SK-N-SH (cell line): ENCODE results near the gene RAF1. TPM values are rescaled to one million over a fixed set of nuclear protein-coding genes. Genes with fewer than 3 reads are reported as not detected.

Experiments used
- CTCF ChIA-PET: fragments of 300-600, 350-600 bp; formaldehyde crosslinking; extraction: SDS; loops from one replicate; lab custom pipeline; 2021; lab: Yijun Ruan, JAX
- POLR2A ChIA-PET: fragments of 350-600 bp; sonication (Branson Sonifier 250); formaldehyde crosslinking; extraction: SDS; loops from one replicate; lab custom pipeline; 2020; ENCODE audit warnings: antibody characterized with exemption, inconsistent platforms; lab: Yijun Ruan, JAX
- DNase-seq: peaks from one replicate; pipeline ENCODE4 v3.0.0; 2012
- H2AFZ ChIP-seq: fragments of 200-600 bp; sonication (generic); 2 replicates; pipeline ENCODE4 v1.8.1; 2016; ENCODE audit warnings: antibody characterized with exemption, mild to moderate bottlenecking, low read depth
- H3F3A ChIP-seq: fragments of 200-600 bp; sonication (generic); replicated peaks from 2 replicates; pipeline ENCODE3; 2016; ENCODE audit warnings: antibody characterized with exemption, mild to moderate bottlenecking; ENCODE audit not compliant: insufficient read depth
- H3K27ac ChIP-seq, 2 experiments: fragments of 200-500 bp in 1 of 2; fragments of 200-600 bp in 1 of 2; sonication (Bioruptor generic) in 1 of 2; sonication (generic), shearing (Covaris generic) in 1 of 2; 2 replicates each; pipeline versions ENCODE4 v1.5.1 to v1.6.1; 2014 to 2016; ENCODE audit warnings: low read depth in 2 of 2, inconsistent platforms in 1 of 2, low read length in 1 of 2, mild to moderate bottlenecking in 1 of 2, mixed read lengths in 1 of 2
- H3K27me3 ChIP-seq: fragments of 200-600 bp; sonication (generic), shearing (Covaris generic); 2 replicates; pipeline ENCODE4 v1.6.1; 2016; ENCODE audit warnings: mixed run types; ENCODE audit not compliant: insufficient read depth
- H3K36me3 ChIP-seq, 2 experiments: fragments of 200-500 bp in 1 of 2; fragments of 200-600 bp in 1 of 2; sonication (Bioruptor generic) in 1 of 2; sonication (generic) in 1 of 2; replicated peaks in 1 of 2; 2 replicates each; pipeline versions ENCODE3 to v1.5.1; 2014 to 2016; ENCODE audit warnings: low read length in 1 of 2, mild to moderate bottlenecking in 1 of 2; ENCODE audit not compliant: insufficient read depth in 2 of 2, control insufficient read depth in 1 of 2
- H3K4me1 ChIP-seq, 2 experiments: fragments of 200-500 bp in 1 of 2; fragments of 200-600 bp in 1 of 2; sonication (Bioruptor generic) in 1 of 2; sonication (generic), shearing (Covaris generic) in 1 of 2; 2 replicates each; pipeline versions ENCODE4 v1.5.1 to v1.6.1; 2014 to 2016; ENCODE audit warnings: low read depth in 1 of 2, low read length in 1 of 2, mixed run types in 1 of 2; ENCODE audit not compliant: insufficient read depth in 2 of 2, control insufficient read depth in 1 of 2
- H3K4me2 ChIP-seq: fragments of 200-600 bp; sonication (generic), shearing (Covaris generic); 2 replicates; pipeline ENCODE4 v1.6.1; 2017; ENCODE audit warnings: mixed run types
- H3K4me3 ChIP-seq, 2 experiments: fragments of 200-500 bp in 1 of 2; fragments of 200-600 bp in 1 of 2; sonication (Bioruptor generic) in 1 of 2; sonication (generic), shearing (Covaris generic) in 1 of 2; 2 replicates each; pipeline versions ENCODE4 v1.5.1 to v1.8.1; 2014 to 2016; ENCODE audit warnings: low read depth in 2 of 2, inconsistent platforms in 1 of 2, low read length in 1 of 2, mild to moderate bottlenecking in 1 of 2, mixed read lengths in 1 of 2, moderate library complexity in 1 of 2
- H3K79me2 ChIP-seq: fragments of 200-600 bp; sonication (generic); 2 replicates; pipeline ENCODE4 v1.8.1; 2017; ENCODE audit warnings: mild to moderate bottlenecking; ENCODE audit not compliant: insufficient read depth
- H3K9ac ChIP-seq: fragments of 200-600 bp; sonication (generic); 2 replicates; pipeline ENCODE4 v1.6.1; 2017; ENCODE audit warnings: mixed run types
- H3K9me2 ChIP-seq: fragments of 200-600 bp; sonication (generic); 2 replicates; pipeline ENCODE4 v1.6.1; 2017; ENCODE audit warnings: mixed run types
- H3K9me3 ChIP-seq: fragments of 200-600 bp; sonication (generic); 2 replicates; pipeline ENCODE4 v1.6.1; 2017; ENCODE audit warnings: mixed run types, mild to moderate bottlenecking, moderate library complexity
- H4K20me1 ChIP-seq: fragments of 200-600 bp; sonication (generic); 2 replicates; pipeline ENCODE4 v1.6.1; 2017; ENCODE audit warnings: mild to moderate bottlenecking, mixed run types; ENCODE audit not compliant: insufficient read depth
- CHD2 ChIP-seq: fragments of 150-350 bp; IDR thresholded peaks from 2 replicates; pipeline ENCODE4 v1.6.1; 2018; ENCODE audit warnings: low read length; ENCODE audit not compliant: partially characterized antibody
- CTCF ChIP-seq: fragments of 200-600 bp; sonication (generic); IDR thresholded peaks from 2 replicates; pipeline ENCODE4 v1.6.1; 2017; ENCODE audit warnings: antibody characterized with exemption, mild to moderate bottlenecking, moderate library complexity
- EP300 ChIP-seq, 2 experiments: IDR thresholded peaks; 2 replicates each; pipeline versions ENCODE4 v1.4.0 to v1.6.1; 2012; ENCODE audit warnings: borderline replicate concordance in 1 of 2, low read depth in 1 of 2, low read length in 1 of 2
- FOSL2 ChIP-seq: IDR thresholded peaks from 2 replicates; pipeline ENCODE4 v1.4.0; 2012; ENCODE audit warnings: low read depth, mild to moderate bottlenecking, moderate library complexity, borderline replicate concordance
- FOXJ3 ChIP-seq: sonication (generic); formaldehyde crosslinking; IDR thresholded peaks from 2 replicates; pipeline ENCODE4 v1.5.1; 2020; ENCODE audit warnings: mild to moderate bottlenecking, missing genetic modification reagents
- FOXM1 ChIP-seq: IDR thresholded peaks from 2 replicates; pipeline ENCODE4 v1.4.0; 2012; ENCODE audit warnings: low read depth, mild to moderate bottlenecking
- GABPA ChIP-seq: IDR thresholded peaks from 2 replicates; pipeline ENCODE4 v1.4.0; 2012; ENCODE audit warnings: low read depth, mild to moderate bottlenecking
- GATA2 ChIP-seq: sonication (generic); formaldehyde crosslinking; IDR thresholded peaks from 2 replicates; pipeline ENCODE4 v1.5.0; 2020; ENCODE audit warnings: mild to moderate bottlenecking, missing genetic modification reagents
- JUND ChIP-seq: IDR thresholded peaks from 2 replicates; pipeline ENCODE4 v1.4.0; 2012
- NRF1 ChIP-seq: IDR thresholded peaks from 2 replicates; pipeline ENCODE4 v1.6.1; 2012; ENCODE audit warnings: low read depth, mild to moderate bottlenecking, low read length
- POLR2AphosphoS5 ChIP-seq: IDR thresholded peaks from 2 replicates; pipeline ENCODE4 v1.6.1; 2012; ENCODE audit warnings: low read depth, low read length
- RAD21 ChIP-seq: IDR thresholded peaks from 2 replicates; pipeline ENCODE4 v1.6.1; 2012; ENCODE audit warnings: mild to moderate bottlenecking, low read length
- RXRA ChIP-seq: IDR thresholded peaks from 2 replicates; pipeline ENCODE4 v1.4.0; 2012; ENCODE audit warnings: low read depth, mild to moderate bottlenecking, borderline replicate concordance
- TCF12 ChIP-seq: IDR thresholded peaks from 2 replicates; pipeline ENCODE4 v1.4.0; 2012
- TEAD4 ChIP-seq: IDR thresholded peaks from 2 replicates; pipeline ENCODE4 v1.4.0; 2012; ENCODE audit warnings: mild to moderate bottlenecking, borderline replicate concordance; ENCODE audit not compliant: insufficient read depth
- WGBS: methylation state at CpG from one replicate; pipeline ENCODE4 v1.1.6; 2017; ENCODE audit warnings: low lambda C conversion rate; 5-methylcytosine and 5-hydroxymethylcytosine counted together
- polyA plus RNA-seq, 3 experiments: library from polyadenylated mRNA; depleted of rRNA; stranded (reverse); fragments of >200 nt; gene quantifications; 2 replicates each; pipeline ENCODE4 v1.2.3, GENCODE V29; 2012
- TF ChIP-seq, protein P1 (sequence below): IDR thresholded peaks from 2 replicates; pipeline ENCODE4 v1.4.0; 2012; ENCODE audit warnings: low read depth, borderline replicate concordance
- TF ChIP-seq, protein P2 (sequence below): IDR thresholded peaks from 2 replicates; pipeline ENCODE4 v1.6.1; 2012; ENCODE audit warnings: mild to moderate bottlenecking, low read depth, low read length, moderate library complexity
- TF ChIP-seq, protein P3 (sequence below): IDR thresholded peaks from 2 replicates; pipeline ENCODE4; 2012

The RAF1 gene
- polyA plus RNA-seq, 1 of the 3 experiments (the other 2 are of a cell fraction) = 58.7 TPM

DNA sequence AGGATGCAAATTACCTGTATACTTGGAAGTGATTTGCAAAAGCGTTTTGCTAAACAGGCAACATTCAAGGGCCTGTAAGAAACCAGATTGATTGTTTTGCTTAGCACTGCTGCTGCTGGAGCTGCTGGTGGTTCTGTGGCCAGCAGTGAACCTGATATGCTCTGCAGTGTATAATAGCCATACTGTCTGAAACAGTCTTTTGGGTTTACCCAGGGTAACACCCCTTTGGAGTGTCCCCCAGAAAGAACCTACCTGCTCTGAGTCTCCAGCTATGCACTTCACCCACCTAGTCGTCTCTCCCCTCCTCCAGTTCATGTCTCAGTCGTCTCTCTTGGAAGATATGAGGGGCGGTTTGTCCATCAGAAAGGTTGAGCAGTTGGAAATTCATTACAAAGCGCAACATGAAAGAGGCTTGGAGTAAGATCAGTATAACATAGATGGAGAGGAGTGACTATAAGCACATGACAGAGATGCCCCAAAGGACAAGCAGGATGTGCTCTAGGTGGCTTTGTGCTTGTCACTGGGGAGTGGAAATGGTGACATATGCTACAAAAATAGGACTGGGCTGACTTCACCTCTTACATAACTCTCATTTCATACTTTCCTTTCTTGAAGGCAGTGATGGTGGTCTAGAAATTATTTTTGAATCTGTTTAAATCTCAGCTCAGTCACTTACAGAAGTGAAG is 103.3 kb downstream of the RAF1 start:
- CTCF ChIA-PET = interaction anchor here (1.4 kb wide), 1 partner anchor 426 kb away, joined by 4 read pairs; no protein-coding TSS in a partner anchor

GRCh38 chr3:12559520-12559919 is 104.4 kb downstream of the RAF1 start:
- CTCF ChIA-PET = interaction anchor here (1.3 to 1.4 kb wide), 2 partner anchors 18 to 424 kb away, joined by 3 to 4 read pairs; no protein-coding TSS in a partner anchor
- POLR2A ChIA-PET = no interaction called here
- H3K27ac ChIP-seq = no peak overlapping the region
- DNase-seq = no peak
- no peaks in the 10 kb centered on the region for H3K9me3 ChIP-seq
- H3K79me2 ChIP-seq = peaks cover 75% of the 10 kb centered on the region
- no peak overlapping the region for H3K4me3 ChIP-seq
- H3F3A ChIP-seq = no peaks in the 10 kb centered on the region
- 0 out of 2 replicates have a peak overlapping the region, but pooled peaks have one; percentile 74 for H3K4me2 ChIP-seq
- TF ChIP-seq EP300 (IDR thresholded peaks at IDR 0.05; ENCODE audit: borderline replicate concordance in 1 of 2, low read depth in 1 of 2, low read length in 1 of 2) = no peak
- TF ChIP-seq FOSL2 = no peak
- no peak for TF ChIP-seq JUND
- TF ChIP-seq, protein P1, sequence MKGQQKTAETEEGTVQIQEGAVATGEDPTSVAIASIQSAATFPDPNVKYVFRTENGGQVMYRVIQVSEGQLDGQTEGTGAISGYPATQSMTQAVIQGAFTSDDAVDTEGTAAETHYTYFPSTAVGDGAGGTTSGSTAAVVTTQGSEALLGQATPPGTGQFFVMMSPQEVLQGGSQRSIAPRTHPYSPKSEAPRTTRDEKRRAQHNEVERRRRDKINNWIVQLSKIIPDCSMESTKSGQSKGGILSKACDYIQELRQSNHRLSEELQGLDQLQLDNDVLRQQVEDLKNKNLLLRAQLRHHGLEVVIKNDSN = no peak
- no peak for TF ChIP-seq TCF12
- no peak for TF ChIP-seq GABPA
- TF ChIP-seq RXRA = no peak
- TF ChIP-seq, protein P2, sequence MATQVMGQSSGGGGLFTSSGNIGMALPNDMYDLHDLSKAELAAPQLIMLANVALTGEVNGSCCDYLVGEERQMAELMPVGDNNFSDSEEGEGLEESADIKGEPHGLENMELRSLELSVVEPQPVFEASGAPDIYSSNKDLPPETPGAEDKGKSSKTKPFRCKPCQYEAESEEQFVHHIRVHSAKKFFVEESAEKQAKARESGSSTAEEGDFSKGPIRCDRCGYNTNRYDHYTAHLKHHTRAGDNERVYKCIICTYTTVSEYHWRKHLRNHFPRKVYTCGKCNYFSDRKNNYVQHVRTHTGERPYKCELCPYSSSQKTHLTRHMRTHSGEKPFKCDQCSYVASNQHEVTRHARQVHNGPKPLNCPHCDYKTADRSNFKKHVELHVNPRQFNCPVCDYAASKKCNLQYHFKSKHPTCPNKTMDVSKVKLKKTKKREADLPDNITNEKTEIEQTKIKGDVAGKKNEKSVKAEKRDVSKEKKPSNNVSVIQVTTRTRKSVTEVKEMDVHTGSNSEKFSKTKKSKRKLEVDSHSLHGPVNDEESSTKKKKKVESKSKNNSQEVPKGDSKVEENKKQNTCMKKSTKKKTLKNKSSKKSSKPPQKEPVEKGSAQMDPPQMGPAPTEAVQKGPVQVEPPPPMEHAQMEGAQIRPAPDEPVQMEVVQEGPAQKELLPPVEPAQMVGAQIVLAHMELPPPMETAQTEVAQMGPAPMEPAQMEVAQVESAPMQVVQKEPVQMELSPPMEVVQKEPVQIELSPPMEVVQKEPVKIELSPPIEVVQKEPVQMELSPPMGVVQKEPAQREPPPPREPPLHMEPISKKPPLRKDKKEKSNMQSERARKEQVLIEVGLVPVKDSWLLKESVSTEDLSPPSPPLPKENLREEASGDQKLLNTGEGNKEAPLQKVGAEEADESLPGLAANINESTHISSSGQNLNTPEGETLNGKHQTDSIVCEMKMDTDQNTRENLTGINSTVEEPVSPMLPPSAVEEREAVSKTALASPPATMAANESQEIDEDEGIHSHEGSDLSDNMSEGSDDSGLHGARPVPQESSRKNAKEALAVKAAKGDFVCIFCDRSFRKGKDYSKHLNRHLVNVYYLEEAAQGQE = no peak
- TF ChIP-seq CTCF = no peak
- TF ChIP-seq, protein P3, sequence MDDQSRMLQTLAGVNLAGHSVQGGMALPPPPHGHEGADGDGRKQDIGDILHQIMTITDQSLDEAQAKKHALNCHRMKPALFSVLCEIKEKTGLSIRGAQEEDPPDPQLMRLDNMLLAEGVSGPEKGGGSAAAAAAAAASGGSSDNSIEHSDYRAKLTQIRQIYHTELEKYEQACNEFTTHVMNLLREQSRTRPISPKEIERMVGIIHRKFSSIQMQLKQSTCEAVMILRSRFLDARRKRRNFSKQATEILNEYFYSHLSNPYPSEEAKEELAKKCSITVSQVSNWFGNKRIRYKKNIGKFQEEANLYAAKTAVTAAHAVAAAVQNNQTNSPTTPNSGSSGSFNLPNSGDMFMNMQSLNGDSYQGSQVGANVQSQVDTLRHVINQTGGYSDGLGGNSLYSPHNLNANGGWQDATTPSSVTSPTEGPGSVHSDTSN = no peak
- no peak for TF ChIP-seq GATA2
- TF ChIP-seq TEAD4 = no peak
- no peak for TF ChIP-seq NRF1
- TF ChIP-seq FOXJ3 (CRISPR knock-in tag) = no peak
- TF ChIP-seq CHD2 = no peak
- TF ChIP-seq FOXM1 = no peak
- no peak for TF ChIP-seq RAD21
- H4K20me1 ChIP-seq = peaks cover 54% of the 10 kb centered on the region
- 97% methylated on average over 3 of the region's 3 CpGs for WGBS
- no peaks in the 10 kb centered on the region for H3K27me3 ChIP-seq
- no peak overlapping the region for H2AFZ ChIP-seq
- no peak overlapping the region for H3K9ac ChIP-seq
- peaks cover 8 to 16% of the 10 kb centered on the region in 2 experiments; a peak in 3 of 4 replicates for H3K4me1 ChIP-seq
- H3K36me3 ChIP-seq = no peaks in the 10 kb centered on the region
- no peaks in the 10 kb centered on the region for H3K9me2 ChIP-seq

More for the DNA sequence above, 103.3 kb downstream of the RAF1 start:
- H3K4me1 ChIP-seq = peaks cover 8 to 16% of the 10 kb centered on the region in 2 experiments; a peak in 3 of 4 replicates
- H2AFZ ChIP-seq = no peak overlapping the region
- H3K4me2 ChIP-seq = no peak overlapping the region
- H3K9me2 ChIP-seq = no peaks in the 10 kb centered on the region
- TF ChIP-seq POLR2AphosphoS5 = no peak
- peaks cover 0 to 3% of the 10 kb centered on the region in 2 experiments for H3K36me3 ChIP-seq
- no peak overlapping the region for H3K4me3 ChIP-seq
- H3K79me2 ChIP-seq = peaks cover 86% of the 10 kb centered on the region
- H3K27ac ChIP-seq = no peak overlapping the region
- WGBS = 95% methylated on average over 5 of the region's 5 CpGs
- no peak for DNase-seq
- H3K9me3 ChIP-seq = no peaks in the 10 kb centered on the region
- no peak overlapping the region for H3K9ac ChIP-seq
- no peaks in the 10 kb centered on the region for H3F3A ChIP-seq
- H3K27me3 ChIP-seq = no peaks in the 10 kb centered on the region
- POLR2A ChIA-PET = no interaction called here
- peaks cover 55% of the 10 kb centered on the region for H4K20me1 ChIP-seq
